Kidney glomerular epithelial cell (primary cell): ENCODE results near the gene LENEP.

ENCODE experiments used
- DNase-seq: peaks from one replicate; lab custom pipeline; 2025; lab: John Stamatoyannopoulos, UW

Gene LENEP

GRCh38 chr1:154960446-154961136 lies 32.8 kb upstream of the LENEP start:
- no peak for DNase-seq

- DNase-seq = peak; percentile 72
Measured at GRCh38 chr1:154961207-154962155, 31.9 kb upstream of the LENEP start, which contains the start of gene PYGO2. PYGO2 (minus strand) TSS chr1:154961782; CDS start chr1:154961576, 206 bp downstream.

DNA sequence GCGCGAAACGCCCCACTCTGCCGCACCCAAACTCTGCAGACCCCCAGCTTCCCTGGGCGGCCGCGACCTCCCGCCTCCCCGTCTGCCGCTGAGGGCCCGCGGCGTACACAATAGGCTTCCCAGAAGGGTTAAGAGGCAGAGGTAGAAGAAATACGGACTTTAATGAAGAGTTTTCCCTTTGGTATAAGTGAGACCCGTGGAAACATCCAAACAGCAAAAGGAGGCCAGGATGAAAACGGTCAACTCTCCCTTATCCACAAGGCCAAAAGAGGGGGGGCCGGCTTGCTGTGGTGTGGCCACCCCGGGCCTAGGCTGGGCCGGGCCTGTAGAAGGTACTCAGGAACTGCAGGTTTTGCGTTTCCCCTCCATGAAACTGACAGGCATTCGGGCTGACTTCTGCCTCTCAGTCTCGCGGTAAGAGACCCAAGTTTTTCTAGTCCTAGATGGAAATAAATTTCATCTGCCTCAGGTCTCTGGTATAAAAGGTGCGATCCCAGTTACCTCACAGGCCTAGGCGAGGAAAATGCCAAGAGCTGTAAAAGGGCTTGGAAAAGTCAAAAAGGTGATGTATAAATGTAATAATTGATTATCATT lies 31.1 kb upstream of the LENEP start:
- DNase-seq = no peak

- DNase-seq = no peak
Measured at GRCh38 chr1:154962795-154963330, 30.5 kb upstream of the LENEP start.

GRCh38 chr1:154963643-154964042 lies 29.7 kb upstream of the LENEP start:
- DNase-seq = no peak

DNA sequence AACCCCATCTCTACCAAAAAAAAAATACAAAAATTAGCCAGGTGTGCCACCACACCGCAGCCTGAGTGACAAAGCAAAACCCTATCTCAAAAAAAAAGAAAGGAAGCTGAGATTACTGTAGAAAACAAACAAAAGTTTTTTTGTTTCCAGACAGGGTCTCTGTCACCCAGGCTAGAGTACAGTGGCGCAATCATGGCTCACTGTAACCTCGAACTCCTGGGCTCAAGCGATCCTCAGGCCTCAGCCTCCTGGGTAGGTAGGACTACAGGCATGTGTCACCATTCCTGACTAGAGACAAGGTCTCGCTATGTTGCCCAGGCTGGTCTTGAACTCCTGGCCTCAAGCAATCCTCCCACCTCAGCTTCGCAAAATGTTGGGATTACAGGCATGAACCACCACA lies 29.0 kb upstream of the LENEP start:
- DNase-seq = no peak

DNA sequence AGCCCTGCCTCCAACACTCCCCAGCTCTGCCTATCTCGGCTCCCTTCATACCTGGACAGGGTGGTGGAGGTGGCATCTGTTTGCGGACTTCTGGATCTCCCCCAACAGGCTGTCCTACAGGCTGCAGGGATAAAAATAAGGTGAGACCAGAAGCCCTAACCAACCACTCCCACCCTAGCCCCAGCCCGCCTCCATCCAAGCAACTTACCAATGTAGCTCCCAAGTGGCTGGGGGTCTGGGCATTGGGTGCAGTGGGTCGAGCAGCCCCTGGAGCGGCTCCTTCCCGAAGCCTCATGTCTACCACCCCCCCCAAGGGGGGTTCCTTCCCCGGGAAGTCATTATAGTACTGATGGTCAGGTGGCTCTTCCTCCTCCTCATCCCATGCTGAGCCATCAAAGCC lies 27.3 kb upstream of the LENEP start:
- DNase-seq = no peak

DNA sequence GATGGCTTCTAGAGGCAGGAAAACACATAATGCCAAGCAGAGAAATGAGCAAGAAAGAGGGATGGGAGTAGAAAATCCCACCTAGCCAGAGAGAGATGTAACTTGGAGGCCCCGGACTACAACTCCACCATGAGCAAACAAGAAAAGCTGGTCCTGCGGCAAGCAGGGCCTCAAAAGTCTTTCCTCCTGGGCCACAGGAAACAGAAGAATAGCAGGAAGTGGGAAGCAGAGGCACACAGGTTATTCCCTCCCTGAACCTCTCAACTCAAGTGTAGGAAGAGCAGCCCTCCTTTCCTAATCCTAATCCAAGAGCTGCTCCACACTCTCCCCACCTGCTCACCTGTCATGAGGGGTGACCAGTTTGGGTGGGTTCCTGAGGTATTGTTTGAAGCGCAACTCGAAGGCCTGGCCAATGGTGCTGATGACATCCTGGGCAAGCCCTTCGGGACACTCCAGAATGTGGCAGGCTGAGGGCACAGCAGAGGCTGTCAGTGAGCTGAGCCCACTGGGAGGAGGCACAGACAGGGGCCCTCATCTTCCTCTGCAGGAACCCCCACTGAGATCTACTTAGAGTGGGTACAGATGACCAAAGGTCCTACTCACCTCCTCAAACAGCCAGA lies 25.9 kb upstream of the LENEP start:
- no peak for DNase-seq

DNA sequence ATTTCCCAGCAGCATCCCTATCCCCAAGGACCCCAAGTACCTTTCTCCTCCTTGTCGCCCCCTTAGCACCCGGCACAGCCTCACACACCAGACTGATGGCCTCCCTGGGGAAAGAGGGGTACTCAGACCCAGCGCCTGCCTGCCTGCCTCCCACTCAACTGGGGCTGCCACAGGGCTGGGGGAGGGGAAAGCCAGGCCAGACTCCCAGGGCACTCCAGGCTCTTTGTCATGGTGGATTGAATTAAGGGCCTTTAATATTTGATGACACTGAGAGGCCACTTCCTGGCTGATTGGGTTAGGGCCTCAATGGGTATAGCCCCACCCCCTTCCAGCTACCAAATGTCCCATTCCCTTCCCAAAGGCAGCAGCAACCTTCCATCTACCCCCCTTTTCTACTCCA lies 24.7 kb upstream of the LENEP start:
- DNase-seq = no peak

DNA sequence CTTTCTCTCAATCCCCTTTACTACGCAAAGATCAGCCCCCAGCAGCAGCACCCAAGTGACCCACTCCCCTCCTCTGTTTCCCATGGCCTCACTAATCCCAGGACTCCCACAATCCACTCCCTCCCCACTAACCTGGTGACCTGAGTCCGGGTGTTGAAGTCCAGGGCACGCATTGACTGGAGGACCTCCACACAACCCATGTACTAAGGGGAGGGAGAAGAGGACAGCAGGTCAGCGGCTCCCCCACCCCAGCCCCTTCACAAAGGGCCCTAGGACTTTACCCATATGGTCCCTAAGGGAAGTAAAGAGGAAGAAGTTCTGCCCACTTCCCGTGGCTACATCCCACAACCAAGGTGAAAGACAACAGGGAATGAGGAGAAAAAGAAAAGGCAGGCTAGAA lies 24.1 kb upstream of the LENEP start:
- DNase-seq = no peak

- DNase-seq = no peak
Measured at GRCh38 chr1:154969860-154970452, 23.4 kb upstream of the LENEP start.

DNA sequence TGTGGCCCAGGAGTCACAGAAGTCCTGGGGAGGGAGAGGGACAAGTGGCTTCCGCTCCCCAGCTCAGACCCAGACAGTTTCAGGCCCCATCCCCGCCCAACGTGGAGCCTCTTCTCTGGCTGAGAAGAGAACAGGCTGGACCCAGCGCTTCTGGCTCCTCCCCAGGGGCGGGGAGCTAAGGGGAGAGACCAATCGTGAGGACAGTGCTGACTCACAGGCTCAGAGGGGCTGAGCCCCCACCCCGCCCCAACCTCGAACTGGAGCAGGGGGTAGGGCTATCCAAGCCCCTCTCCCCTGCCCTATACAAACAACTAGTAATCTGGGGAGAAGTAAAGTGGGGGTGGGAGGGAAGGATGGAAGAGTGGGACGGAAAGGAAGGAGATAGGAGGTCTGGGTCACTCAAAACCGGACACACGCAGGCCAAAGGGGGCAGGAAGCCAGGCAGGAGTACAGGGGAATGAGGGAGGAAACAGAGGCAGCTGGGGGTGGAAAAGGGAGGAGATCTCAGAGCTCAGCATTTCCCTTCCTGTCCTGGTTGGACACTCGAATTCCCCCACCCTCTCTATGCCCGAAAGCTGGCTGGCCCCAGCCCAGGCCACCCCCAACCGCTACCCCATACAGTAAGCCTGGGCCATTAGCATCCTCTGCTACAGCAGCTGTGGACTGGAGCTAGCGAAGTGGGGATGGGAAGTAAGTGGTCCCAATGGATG lies 22.6 kb upstream of the LENEP start, which contains the start of gene SHC1:
SHC1 (minus strand) TSS at position 117 of the 710 bp plus-strand sequence. CDS start 221 bp downstream, outside the sequence.
- DNase-seq = peak; percentile 91

GRCh38 chr1:154971341-154971998 lies 21.9 kb upstream of the LENEP start:
- no peak for DNase-seq

GRCh38 chr1:154972213-154972516 lies 21.2 kb upstream of the LENEP start:
- peak; percentile 82 for DNase-seq

DNA sequence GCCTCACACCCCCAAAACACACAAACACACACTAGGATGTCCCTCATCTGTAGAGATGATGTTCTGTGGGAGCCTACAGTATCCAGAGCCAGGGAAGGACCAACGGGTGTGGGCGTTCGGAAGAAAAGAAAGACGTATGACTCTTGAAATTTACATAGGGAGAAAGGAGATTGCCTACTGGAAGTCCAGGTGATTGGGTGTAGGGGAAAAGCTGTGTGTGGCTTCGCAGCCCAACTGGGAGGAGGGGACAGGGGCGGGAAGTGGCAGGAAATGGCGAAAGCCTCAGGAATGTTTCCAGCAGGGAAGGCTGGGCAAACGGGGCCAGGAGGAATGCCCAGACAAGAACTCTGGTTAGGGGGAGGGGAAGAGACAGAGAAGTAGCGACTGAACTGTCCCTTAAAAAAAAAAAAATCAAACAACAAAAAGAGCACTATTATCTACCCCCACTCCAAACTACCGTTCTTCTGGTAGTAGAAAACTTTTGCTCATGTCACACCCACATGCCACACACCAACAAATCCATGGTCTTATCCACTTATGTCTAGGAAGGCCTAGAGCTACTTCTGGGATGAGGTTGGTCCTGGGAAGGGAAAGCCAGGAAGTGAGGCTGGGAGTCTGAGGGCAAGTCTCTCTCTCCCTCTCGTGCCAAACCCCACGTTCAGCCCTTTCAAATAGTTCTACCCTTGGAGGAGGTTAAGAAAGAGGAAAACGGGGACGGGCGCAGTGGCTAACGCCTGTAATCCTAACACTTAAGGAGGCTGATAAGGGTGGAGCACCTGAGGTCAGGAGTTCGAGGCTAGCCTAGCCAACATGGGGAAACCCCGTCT lies 20.7 kb upstream of the LENEP start:
- peak; percentile 89 for DNase-seq

- DNase-seq = peak; percentile 96
Measured at GRCh38 chr1:154973344-154974101, 19.9 kb upstream of the LENEP start.

DNA sequence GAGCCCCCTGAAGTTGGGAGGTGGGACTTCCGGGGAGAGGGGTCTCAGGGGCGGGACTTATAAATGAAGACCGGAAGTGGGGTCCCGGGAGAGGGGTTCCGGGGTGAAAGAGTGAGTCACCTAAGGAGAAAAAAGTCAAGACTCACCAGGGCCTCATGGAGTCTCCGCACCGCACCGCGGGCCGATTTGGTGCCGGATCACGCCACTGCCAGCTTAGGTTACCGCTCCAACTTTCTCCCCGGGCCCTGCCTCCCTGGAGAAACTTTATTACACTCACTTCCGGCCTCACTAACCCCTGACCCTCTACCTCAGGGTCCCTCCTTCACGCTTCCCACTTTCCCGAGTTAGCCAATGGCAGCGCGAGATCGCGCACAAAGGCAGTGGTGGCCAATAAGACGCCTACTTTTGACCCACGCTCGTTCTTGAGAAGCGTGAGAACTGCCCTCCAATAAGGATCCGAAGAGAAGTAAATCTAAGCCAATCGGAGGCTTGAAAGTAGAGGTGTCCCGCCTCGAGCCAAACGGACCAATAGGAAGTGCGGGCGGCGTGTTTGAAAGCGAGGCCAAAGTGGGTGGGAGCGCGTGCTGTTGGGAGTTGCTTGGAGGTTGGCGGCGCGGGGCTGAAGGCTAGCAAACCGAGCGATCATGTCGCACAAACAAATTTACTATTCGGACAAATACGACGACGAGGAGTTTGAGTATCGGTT lies 19.1 kb upstream of the LENEP start, which contains the start of gene CKS1B:
CKS1B (plus strand) TSS at position 580 of the 706 bp plus-strand sequence; CDS start at position 645, 65 bp downstream.
- peak; percentile 100 for DNase-seq
